ENCODE results near the gene GATB. TPM values are rescaled to one million over a fixed set of nuclear protein-coding genes. Genes with fewer than 3 reads are reported as not detected.
A peak's percentile ranks its signal among the peaks of the same experiment; 100 is the strongest.

GATB gene
- total RNA-seq, 6 experiments from 2014 or later = 23.1 to 28.2 (median 24.4) TPM

GRCh38 chr4:151729731-151730559, 30.9 kb downstream of the GATB start:
- Mint-ChIP-seq H3K27me3 (ENCODE audit: insufficient read depth) (no peaks in the 10 kb centered on the region), H3K36me3 (ENCODE audit: low read depth) (peaks cover 15% of the 10 kb centered on the region), H3K9me3 (no peaks in the 10 kb centered on the region), H3K27ac (peak overlapping the region; percentile 61), H3K4me1 (ENCODE audit: low read depth) (peaks cover 36% of the 10 kb centered on the region), H3K4me3 (no peak overlapping the region)
- no peak for TF ChIP-seq CTCF (IDR thresholded peaks at IDR 0.05)
- DNase-seq = no peak

GRCh38 chr4:151728679-151729078, 32.1 kb downstream of the GATB start:
- DNase-seq = no peak
- no peak overlapping the region for H3K4me3 Mint-ChIP-seq
- H3K9me3 Mint-ChIP-seq = no peaks in the 10 kb centered on the region
- no peak overlapping the region for H3K27ac Mint-ChIP-seq
- peaks cover 37% of the 10 kb centered on the region for H3K4me1 Mint-ChIP-seq (ENCODE audit: low read depth)
- TF ChIP-seq CTCF (IDR thresholded peaks at IDR 0.05) = no peak
- H3K36me3 Mint-ChIP-seq (ENCODE audit: low read depth) = peaks cover 9% of the 10 kb centered on the region
- no peaks in the 10 kb centered on the region for H3K27me3 Mint-ChIP-seq (ENCODE audit: insufficient read depth)

- Mint-ChIP-seq H3K4me3 (no peak overlapping the region), H3K9me3 (no peaks in the 10 kb centered on the region), H3K27ac (no peak overlapping the region), H3K4me1 (ENCODE audit: low read depth) (peaks cover 44% of the 10 kb centered on the region), H3K36me3 (ENCODE audit: low read depth) (peaks cover 8% of the 10 kb centered on the region), H3K27me3 (ENCODE audit: insufficient read depth) (no peaks in the 10 kb centered on the region)
- TF ChIP-seq CTCF (IDR thresholded peaks at IDR 0.05) = no peak
- DNase-seq = no peak
These were observed 32.8 kb downstream of the GATB start for GRCh38 chr4:151728006-151728405.

GRCh38 chr4:151727365-151727764, 33.4 kb downstream of the GATB start:
- H3K36me3 Mint-ChIP-seq (ENCODE audit: low read depth) = peaks cover 8% of the 10 kb centered on the region
- no peak for TF ChIP-seq CTCF (IDR thresholded peaks at IDR 0.05)
- DNase-seq = peak; percentile 52
- H3K4me1 Mint-ChIP-seq (ENCODE audit: low read depth) = peaks cover 45% of the 10 kb centered on the region
- H3K9me3 Mint-ChIP-seq = no peaks in the 10 kb centered on the region
- no peaks in the 10 kb centered on the region for H3K27me3 Mint-ChIP-seq (ENCODE audit: insufficient read depth)
- peak overlapping the region; percentile 53 for H3K27ac Mint-ChIP-seq
- H3K4me3 Mint-ChIP-seq = no peak overlapping the region

GRCh38 chr4:151725087-151725486, 35.7 kb downstream of the GATB start:
- Mint-ChIP-seq H3K36me3 (ENCODE audit: low read depth) (no peaks in the 10 kb centered on the region), H3K27ac (no peak overlapping the region), H3K27me3 (ENCODE audit: insufficient read depth) (no peaks in the 10 kb centered on the region), H3K9me3 (no peaks in the 10 kb centered on the region), H3K4me3 (no peak overlapping the region), H3K4me1 (ENCODE audit: low read depth) (peaks cover 45% of the 10 kb centered on the region)
- TF ChIP-seq CTCF (IDR thresholded peaks at IDR 0.05) = no peak
- DNase-seq = no peak
